Stimulated activated CD4-positive, alpha-beta T cell treated with anti-CD3 and anti-CD28 coated beads, Interleukin-15, amount 100 ng/mL, for 1 hour (primary cell): ENCODE measurements around the gene ELMO3.

Experiments
- DNase-seq, 2 donors: peaks; one replicate each; pipeline ENCODE4 v3.0.0-alpha.2; 2020; ENCODE audit warnings: low read depth in 1 of 2, low spot score in 1 of 2

ELMO3 gene

DNA sequence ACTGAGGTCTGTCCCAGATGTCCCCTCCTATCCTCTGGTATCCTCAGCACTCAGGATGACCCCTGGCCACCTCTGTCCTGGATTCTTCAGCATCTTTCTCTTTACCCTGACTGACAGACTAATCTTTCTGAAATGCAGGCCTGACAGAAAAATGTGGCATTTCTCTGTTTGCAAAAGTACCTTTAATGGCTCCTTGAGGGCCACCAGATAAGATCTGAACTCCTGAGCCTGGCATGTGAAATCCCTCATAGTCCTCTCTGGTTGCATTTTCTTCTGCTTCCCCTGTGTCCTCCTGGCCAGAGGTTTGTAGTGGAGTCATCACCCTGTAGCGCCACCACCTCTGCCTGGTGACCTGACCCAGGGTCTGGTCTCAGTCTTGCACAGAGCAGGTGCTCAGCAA lies 2.0 kb upstream of the ELMO3 start:
- DNase-seq: no peak

- DNase-seq: no peak
Observed at GRCh38 chr16:67197704-67198103, 1.2 kb upstream of the ELMO3 start.

DNA sequence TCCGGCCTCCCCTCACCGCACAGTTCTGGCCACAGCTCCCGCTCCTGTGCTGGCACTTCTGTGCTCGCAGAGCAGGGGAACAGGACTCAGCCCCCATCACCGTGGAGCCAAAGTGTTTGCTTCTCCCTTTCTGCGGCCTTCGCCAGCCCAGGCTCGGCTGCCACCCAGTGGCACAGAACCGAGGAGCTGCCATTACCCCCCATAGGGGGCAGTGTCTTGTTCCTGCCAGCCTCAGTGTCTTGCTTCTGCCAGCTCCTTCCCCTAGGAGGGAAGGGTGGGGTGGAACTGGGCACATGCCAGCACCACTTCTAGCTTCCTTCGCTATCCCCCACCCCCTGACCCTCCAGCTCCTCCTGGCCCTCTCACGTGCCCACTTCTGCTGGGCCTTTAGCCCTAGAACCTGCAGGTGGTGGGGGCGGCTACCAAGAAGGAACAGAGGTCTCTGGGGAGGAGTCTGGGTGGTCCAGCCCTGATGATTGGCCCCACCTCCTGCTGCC lies 645 bp upstream of the ELMO3 start:
- no peak for DNase-seq

GRCh38 chr16:67199808-67200198 lies 872 bp downstream of the ELMO3 start:
- no peak for DNase-seq

DNA sequence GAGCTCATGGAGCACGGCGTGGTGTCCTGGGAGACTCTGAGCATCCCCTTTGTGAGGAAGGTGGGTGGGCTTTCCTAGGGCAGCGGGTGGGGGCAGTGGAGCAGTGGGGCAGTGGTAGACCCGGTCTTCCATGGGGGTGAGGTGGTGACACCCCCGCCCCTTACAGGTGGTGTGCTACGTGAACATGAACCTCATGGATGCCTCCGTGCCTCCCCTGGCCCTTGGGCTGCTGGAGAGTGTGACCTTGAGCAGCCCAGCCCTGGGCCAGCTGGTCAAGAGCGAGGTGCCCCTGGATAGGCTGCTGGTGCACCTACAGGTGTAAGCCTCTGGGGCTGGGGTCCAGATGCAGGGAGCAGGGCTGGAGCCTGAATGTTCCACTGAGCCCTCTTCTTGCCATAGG lies 1.6 kb downstream of the ELMO3 start:
- no peak for DNase-seq

DNA sequence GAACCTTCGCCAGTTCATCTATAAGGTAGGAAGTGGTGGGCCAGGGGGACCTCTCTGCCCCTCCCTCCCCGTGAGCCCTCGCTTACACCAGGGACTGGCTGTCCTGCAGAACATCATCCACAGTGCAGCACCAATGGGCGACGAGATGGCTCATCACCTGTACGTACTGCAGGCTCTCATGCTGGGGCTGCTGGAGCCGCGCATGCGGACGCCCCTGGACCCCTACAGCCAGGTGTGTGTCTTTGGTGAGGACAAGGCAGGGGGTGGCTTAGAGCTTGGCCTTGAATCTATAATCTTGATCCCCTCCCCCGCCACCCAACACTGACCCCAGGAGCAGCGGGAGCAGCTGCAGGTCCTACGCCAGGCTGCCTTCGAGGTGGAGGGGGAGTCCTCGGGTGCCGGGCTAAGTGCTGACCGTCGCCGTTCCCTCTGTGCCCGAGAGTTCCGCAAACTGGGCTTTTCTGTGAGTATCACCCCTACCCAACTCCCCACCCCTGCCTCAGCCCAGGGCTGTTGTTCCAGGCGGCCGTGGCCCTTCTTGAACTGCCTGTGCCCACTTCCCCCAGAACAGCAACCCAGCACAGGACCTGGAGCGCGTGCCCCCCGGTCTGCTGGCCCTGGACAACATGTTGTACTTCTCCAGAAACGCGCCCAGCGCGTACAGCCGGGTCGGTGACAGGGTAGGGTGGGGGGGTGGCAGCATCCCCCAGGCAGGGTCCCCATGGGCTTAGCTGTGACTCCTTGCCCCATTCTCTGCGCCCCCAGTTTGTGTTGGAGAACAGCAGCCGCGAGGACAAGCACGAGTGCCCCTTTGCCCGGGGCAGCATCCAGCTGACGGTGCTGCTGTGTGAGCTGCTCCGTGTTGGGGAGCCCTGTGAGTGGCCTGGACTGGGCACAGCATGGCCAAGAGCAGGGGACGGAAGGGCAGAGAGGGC lies 2.7 kb downstream of the ELMO3 start:
- DNase-seq: no peak

DNA sequence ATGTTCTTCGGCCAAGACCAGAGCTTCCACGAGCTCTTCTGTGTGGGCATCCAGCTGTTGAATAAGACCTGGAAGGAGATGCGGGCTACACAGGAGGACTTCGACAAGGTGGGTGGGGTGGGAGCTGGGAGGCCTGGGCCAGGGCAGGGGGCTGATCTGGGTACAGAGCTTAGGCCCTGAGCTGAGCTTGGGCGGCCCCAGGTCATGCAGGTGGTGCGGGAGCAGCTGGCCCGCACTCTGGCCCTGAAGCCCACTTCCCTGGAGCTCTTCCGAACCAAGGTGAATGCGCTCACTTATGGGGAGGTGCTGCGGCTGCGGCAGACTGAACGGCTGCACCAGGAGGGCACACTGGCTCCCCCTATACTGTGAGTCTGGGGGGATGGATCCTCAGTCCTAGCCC lies 3.5 kb downstream of the ELMO3 start:
- DNase-seq: no peak

DNA sequence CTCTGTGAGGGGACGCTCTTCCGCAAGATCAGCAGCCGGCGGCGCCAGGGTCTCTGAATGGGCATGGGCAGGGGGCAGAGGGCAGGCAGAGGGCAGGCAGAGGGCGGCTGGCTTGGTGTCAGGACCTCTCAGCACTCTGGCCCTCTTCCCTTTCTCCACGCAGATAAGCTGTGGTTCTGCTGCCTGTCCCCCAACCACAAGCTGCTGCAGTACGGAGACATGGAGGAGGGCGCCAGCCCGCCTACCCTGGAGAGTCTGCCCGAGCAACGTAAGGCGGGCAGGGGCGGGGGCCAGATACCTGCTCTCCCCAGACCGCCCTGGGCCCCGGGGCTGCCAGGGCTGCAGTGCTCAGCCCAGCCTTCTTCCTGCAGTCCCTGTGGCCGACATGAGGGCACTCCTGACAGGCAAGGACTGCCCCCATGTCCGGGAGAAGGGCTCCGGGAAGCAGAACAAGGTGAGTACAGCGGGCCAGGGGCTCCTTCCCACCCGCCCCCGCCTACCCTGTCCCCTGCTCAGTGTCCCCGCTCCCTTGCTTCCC lies 4.1 kb downstream of the ELMO3 start:
- no peak for DNase-seq

DNA sequence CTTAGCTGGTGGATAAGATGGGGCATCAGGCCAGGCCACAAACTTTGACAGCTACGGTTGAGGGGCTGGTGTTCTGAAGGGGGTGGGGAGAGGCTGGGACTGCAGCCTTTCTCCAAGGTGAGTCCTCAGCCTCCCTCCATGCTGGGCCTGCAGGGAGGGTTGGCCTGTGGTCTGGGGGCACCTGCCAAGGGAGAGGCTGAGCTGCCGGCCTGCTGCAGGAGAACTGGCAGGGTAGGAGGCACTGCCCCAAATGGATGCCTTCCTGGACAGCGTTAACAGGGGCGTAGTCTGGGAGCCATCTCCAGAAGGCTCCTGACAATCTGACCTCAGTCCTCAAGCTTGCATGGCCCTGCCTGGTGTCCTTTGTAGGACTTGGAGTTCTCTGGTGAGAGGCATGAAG lies 5.1 kb downstream of the ELMO3 start:
- no peak for DNase-seq

DNA sequence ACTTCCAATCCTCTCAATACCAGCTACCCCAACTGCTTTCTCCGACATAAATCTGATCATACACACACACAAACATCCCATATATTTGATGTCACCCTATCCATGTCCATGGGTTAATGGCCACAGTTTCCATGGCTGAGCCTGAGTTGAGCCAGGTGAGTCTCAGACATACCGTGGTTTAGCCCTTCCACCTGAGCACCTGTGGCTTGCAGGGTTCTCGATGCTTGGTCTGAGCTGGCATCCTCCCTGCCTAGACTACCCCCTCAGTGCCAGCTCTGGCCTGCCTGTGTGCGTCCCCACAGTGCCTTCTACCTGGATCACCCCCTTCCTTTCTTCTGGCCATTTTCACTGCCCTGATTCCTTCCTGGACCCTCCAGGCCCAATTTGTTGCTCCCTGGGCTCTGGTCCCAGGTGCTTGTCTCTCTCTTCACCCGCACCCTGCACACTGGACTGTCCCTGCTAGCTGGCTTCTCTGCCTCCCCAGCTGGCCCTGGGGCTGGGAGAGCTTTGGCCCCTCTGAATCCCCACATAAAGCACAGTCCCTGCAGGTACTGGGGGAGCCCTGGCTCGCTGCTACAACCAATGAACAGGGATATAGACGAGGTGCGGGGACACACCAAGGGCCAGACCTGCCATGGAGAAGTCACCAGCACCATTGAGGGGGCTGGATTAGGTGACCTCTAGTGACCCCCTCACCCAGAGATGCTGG lies 7.4 kb downstream of the ELMO3 start:
- DNase-seq: no peak

DNA sequence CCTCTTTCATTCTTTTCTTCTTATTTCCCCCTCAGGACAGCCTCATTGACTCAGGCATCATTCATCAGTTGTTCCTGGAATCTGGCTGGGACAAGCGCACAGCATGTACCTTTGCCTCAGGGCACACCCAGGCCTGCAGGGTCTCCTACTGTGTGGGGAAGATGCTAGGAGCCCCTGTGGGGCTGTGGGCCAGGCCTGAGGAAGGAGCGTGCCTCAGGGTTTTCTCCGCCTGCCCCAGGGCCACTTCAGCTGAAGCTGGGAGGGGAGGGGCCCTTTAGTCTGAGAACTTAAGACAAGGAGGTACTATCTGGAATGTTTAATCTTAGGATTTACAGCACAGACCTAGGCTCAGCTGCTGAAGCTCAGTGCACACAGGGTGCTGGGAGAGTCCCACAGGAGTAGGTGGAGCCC lies 7.9 kb downstream of the ELMO3 start:
- no peak for DNase-seq

DNA sequence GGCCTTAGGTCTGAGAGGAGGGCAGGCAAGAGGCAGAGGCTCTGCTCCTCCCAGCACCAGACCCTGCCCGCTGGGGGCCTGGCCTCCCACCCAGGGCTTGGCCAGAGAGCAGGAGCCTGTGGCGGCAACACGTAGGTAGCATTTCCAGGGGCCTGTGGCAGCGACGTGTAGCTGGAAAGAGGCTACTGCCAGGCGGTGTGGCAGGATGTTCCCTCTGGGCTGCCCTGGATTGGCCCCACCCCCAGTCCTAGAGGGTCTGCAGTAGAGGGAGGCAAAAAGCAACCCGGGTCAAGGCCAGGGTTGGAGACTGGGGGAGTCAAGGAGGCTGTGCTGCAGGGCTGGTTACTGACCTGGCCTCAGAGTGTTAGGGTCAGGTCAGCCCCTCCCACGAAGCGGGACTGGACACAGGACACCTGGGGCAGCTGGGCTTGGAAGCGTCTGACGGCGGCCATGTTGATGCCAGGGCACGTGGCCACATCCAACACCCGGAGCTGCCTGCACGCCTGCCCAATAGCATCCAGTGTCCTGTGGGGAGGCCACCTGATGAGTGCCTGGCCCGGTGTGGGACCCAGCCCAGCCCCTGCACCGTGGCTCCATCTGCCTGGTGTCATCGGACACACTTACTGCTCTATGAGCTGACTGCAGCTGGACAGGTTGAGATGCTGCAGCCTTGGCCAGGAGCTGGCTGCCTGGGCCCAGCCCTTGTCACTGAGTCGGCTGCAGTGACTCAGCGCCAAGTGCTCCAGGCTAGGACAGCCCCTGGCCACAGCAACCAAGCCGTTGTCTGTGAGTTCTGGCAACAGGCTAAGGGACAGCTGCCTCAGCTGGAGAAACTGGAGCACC lies 8.5 kb downstream of the ELMO3 start:
- no peak for DNase-seq

GRCh38 chr16:67208154-67208896 lies 9.4 kb downstream of the ELMO3 start:
- DNase-seq: no peak

DNA sequence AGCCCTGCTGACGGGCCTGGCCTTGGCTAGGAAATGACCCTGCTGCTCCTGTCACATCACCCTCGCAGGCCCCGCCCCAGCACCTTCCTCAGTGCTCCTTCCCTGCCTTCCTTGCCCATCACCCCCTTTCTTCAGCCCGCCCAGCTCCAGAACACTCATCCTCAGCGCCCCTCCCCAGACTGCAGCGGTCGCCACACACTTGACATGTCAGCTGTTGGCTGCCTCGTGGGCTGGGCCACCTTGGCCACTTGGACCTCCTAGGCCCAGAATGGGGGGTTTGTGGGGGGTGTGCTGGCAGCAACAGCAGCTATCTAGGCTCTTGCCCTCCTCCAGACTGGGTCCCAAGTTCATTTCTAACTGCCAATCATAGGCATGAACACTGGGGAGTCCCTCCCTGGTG lies 10.6 kb downstream of the ELMO3 start:
- no peak for DNase-seq

GRCh38 chr16:67210069-67210937 lies 11.4 kb downstream of the ELMO3 start:
- no peak for DNase-seq

GRCh38 chr16:67211674-67212073 lies 12.7 kb downstream of the ELMO3 start:
- DNase-seq: no peak

GRCh38 chr16:67212766-67213165 lies 13.8 kb downstream of the ELMO3 start:
- DNase-seq: no peak

DNA sequence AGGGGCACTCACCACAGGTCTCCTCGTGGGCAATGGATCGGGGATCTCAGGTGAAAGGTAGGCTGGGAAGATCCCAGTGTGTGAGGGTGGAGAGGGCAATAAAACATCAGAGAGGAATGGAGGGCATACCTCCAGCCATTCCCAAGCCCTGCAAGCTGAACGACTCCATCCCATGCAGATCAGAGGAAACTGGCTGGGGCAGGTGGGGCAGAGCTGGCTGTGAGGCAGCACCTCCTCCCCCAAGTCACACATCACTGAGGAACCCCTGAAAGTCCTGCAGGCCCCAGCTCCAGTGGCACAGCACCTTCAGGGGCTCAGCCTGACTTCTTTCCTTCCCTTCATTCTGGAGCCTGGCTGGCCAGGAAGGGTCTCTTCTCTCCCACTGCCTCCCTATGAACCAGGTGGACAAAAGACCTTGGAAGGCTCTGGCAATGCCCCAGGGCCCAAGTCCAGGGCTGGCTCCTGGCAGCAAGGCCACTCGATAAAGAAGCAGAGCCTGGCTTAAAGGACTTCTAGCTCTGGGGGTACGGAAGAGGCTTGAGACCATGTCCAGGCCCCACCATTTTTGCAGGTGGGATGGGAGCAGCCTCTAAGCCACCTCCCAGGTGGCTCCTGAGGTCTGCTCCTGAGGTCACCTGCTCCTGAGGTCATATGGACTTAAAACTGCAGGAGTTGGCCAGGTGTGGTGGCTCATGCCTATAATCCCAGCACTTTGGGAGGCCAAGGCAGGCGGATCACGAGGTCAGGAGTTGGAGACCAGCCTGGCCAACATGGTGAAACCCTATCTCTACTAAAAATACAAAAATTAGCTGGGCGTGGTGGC lies 14.5 kb downstream of the ELMO3 start:
- DNase-seq: no peak

GRCh38 chr16:67215706-67216105 lies 16.8 kb downstream of the ELMO3 start:
- DNase-seq: no peak
